Activated naive CD4-positive, alpha-beta T cell (primary cell): ENCODE data around the gene ZDHHC11B.
"Not testable (repeated sequence)": the region's sequence is repeated elsewhere in the genome, so short reads cannot be mapped to it uniquely, and the experiment has no call there.

Experiments used
- DNase-seq, 4 experiments: peaks; one replicate each; lab custom pipeline; 2025; lab: John Stamatoyannopoulos, UW

Gene ZDHHC11B

GRCh38 chr5:752532-753115 lies 31.9 kb downstream of the ZDHHC11B start:
- DNase-seq = not testable (repeated sequence)

- DNase-seq = not testable (repeated sequence)
Measured at GRCh38 chr5:751992-752391, 32.5 kb downstream of the ZDHHC11B start.

GRCh38 chr5:751496-751895 lies 33.0 kb downstream of the ZDHHC11B start:
- no peak for DNase-seq

- DNase-seq = not testable (repeated sequence)
Measured at GRCh38 chr5:750226-750625, 34.3 kb downstream of the ZDHHC11B start.

- DNase-seq = no peak
Measured at GRCh38 chr5:749101-749670, 35.3 kb downstream of the ZDHHC11B start.

- DNase-seq = not testable (repeated sequence)
Measured at GRCh38 chr5:748011-748980, 36.2 kb downstream of the ZDHHC11B start.

GRCh38 chr5:747303-747844 lies 37.2 kb downstream of the ZDHHC11B start:
- DNase-seq = not testable (repeated sequence)

- DNase-seq = no peak
Measured at GRCh38 chr5:746258-746761, 38.2 kb downstream of the ZDHHC11B start.

GRCh38 chr5:745272-746142 lies 39.0 kb downstream of the ZDHHC11B start:
- DNase-seq = not testable (repeated sequence)

- DNase-seq = not testable (repeated sequence)
Measured at GRCh38 chr5:743696-744404, 40.7 kb downstream of the ZDHHC11B start.

GRCh38 chr5:742276-742675 lies 42.3 kb downstream of the ZDHHC11B start:
- DNase-seq = not testable (repeated sequence)

GRCh38 chr5:734145-734544 lies 50.4 kb downstream of the ZDHHC11B start:
- not testable (repeated sequence) for DNase-seq

GRCh38 chr5:732754-733454 lies 51.6 kb downstream of the ZDHHC11B start:
- not testable (repeated sequence) for DNase-seq

- not testable (repeated sequence) for DNase-seq
Measured at GRCh38 chr5:729225-729624, 55.3 kb downstream of the ZDHHC11B start.

- DNase-seq = not testable (repeated sequence)
Measured at GRCh38 chr5:727087-727486, 57.4 kb downstream of the ZDHHC11B start.

GRCh38 chr5:723865-724264 lies 60.7 kb downstream of the ZDHHC11B start:
- not testable (repeated sequence) for DNase-seq

GRCh38 chr5:723309-723708 lies 61.2 kb downstream of the ZDHHC11B start:
- DNase-seq = not testable (repeated sequence)

GRCh38 chr5:719379-719778 lies 65.2 kb downstream of the ZDHHC11B start:
- DNase-seq = not testable (repeated sequence)

GRCh38 chr5:717143-717542 lies 67.4 kb downstream of the ZDHHC11B start:
- DNase-seq = no peak

GRCh38 chr5:716740-717139 lies 67.8 kb downstream of the ZDHHC11B start:
- DNase-seq = not testable (repeated sequence)
